K562 (cell line): ENCODE data around the gene SLCO1B1. TPM values are rescaled to one million over a fixed set of nuclear protein-coding genes. Genes with fewer than 3 reads are reported as not detected.

ENCODE experiments used
- PBX2 ChIP-seq, 2 experiments: IDR thresholded peaks in 1 of 2; conservative IDR thresholded peaks in 1 of 2; 2 replicates each; pipeline ENCODE4 v1.6.1; 2016; ENCODE audit warnings: low read depth in 2 of 2, mild to moderate bottlenecking in 1 of 2, missing compliant biosample characterization in 1 of 2, missing genetic modification characterization in 1 of 2, moderate library complexity in 1 of 2
- ZBTB40 ChIP-seq, 2 experiments: fragments of 450-650 bp in 1 of 2; sonication (generic) in 1 of 2; formaldehyde crosslinking in 1 of 2; IDR thresholded peaks; 2 replicates each; pipeline versions ENCODE4 v1.7.1 to v1.9.0; 2016 to 2022; ENCODE audit warnings: inconsistent platforms in 1 of 2, mild to moderate bottlenecking in 1 of 2, missing genetic modification reagents in 1 of 2
- polyA plus RNA-seq, 8 experiments: library from polyadenylated mRNA; depleted of rRNA in 4 of 8; stranded (reverse) in 5 of 8; unstranded in 3 of 8; fragments of >200 nt; fragmentation: Nextera tagmentation in 2 of 8; fragmentation: Illumina TruSeq in 1 of 8; extraction: Ambion mirVana in 2 of 8; extraction: Trizol in 1 of 8; gene quantifications; 2 replicates each; pipeline versions ENCODE4 v1.2.1 to v1.2.3, GENCODE V29; 2011 to 2014; ENCODE audit warnings: inconsistent platforms in 1 of 8, missing spikeins in 1 of 8
- total RNA-seq, 7 experiments: library from RNA; depleted of rRNA in 6 of 7; stranded (reverse); fragments of >200 nt in 6 of 7; fragmentation: Illumina TruSeq in 2 of 7; extraction: Trizol in 2 of 7; gene quantifications; 2 replicates each; pipeline versions ENCODE4 v1.2.1 to v1.2.3, GENCODE V29; 2011 to 2021; ENCODE audit warnings: low replicate concordance in 1 of 7

The SLCO1B1 gene
- total and polyA plus RNA-seq, 9 of the 15 experiments (the other 6 are each of a cell fraction or from before 2014, with no cell fraction given), result 0.04 TPM; not detected in 8

GRCh38 chr12:21239866-21240265 is 108.9 kb downstream of the SLCO1B1 start (continued):
- TF ChIP-seq ZBTB40 (IDR thresholded peaks at IDR 0.05) (no peak), ZBTB40 (CRISPR knock-in tag; IDR thresholded peaks at IDR 0.05) (no peak), PBX2 (CRISPR knock-in tag; IDR thresholded peaks at IDR 0.05; ENCODE audit: low read depth) (no peak), PBX2 (tag; conservative IDR thresholded peaks at IDR 0.05; ENCODE audit: low read depth) (0 out of 2 replicates have a peak, but pooled peaks have one; percentile 15)
